ENCODE data around the gene EP400.
A peak's percentile ranks its signal among the peaks of the same experiment; 100 is the strongest.
"Not testable (repeated sequence)": the region's sequence is repeated elsewhere in the genome, so short reads cannot be mapped to it uniquely, and the experiment has no call there.

EP400 gene

GRCh38 chr12:131982041-131982440, 32.3 kb downstream of the EP400 start:
- no peak overlapping the region for H3K4me3 Mint-ChIP-seq
- H3K9me3 Mint-ChIP-seq = no peaks in the 10 kb centered on the region
- peaks cover 98% of the 10 kb centered on the region for H3K36me3 Mint-ChIP-seq
- peaks cover 6% of the 10 kb centered on the region for H3K4me1 Mint-ChIP-seq
- DNase-seq (ENCODE audit: low spot score in 2 of 2) (no peak), ATAC-seq (no peak)
- no peak overlapping the region for H3K27ac Mint-ChIP-seq

GRCh38 chr12:131983026-131983425, 33.3 kb downstream of the EP400 start:
- Mint-ChIP-seq H3K27ac (no peak overlapping the region), H3K4me1 (no peaks in the 10 kb centered on the region), H3K36me3 (peaks cover 100% of the 10 kb centered on the region), H3K4me3 (no peak overlapping the region), H3K9me3 (no peaks in the 10 kb centered on the region)
- no peak for ATAC-seq
- no peak for DNase-seq (ENCODE audit: low spot score in 2 of 2)

- Mint-ChIP-seq H3K4me3 (no peak overlapping the region), H3K27ac (no peak overlapping the region)
Measured at GRCh38 chr12:131983554-131983953, 33.8 kb downstream of the EP400 start.

GRCh38 chr12:131984334-131984733, 34.6 kb downstream of the EP400 start:
- Mint-ChIP-seq H3K9me3 (no peaks in the 10 kb centered on the region), H3K4me3 (no peak overlapping the region), H3K4me1 (no peaks in the 10 kb centered on the region), H3K36me3 (peaks cover 100% of the 10 kb centered on the region), H3K27ac (no peak overlapping the region)
- ATAC-seq = no peak
- no peak for DNase-seq (ENCODE audit: low spot score in 2 of 2)

More at GRCh38 chr12:131983554-131983953, 33.8 kb downstream of the EP400 start:
- ATAC-seq (no peak), DNase-seq (ENCODE audit: low spot score in 2 of 2) (no peak)
- peaks cover 100% of the 10 kb centered on the region for H3K36me3 Mint-ChIP-seq
- H3K4me1 Mint-ChIP-seq = no peaks in the 10 kb centered on the region
- H3K9me3 Mint-ChIP-seq = no peaks in the 10 kb centered on the region

- H3K4me1 Mint-ChIP-seq; H3K9me3 Mint-ChIP-seq; DNase-seq (ENCODE audit: low spot score in 2 of 2); ATAC-seq; H3K4me3 Mint-ChIP-seq; H3K27ac Mint-ChIP-seq: not testable (repeated sequence)
- H3K36me3 Mint-ChIP-seq = peaks cover 100% of the 10 kb centered on the region
Measured at GRCh38 chr12:131985510-131985875, 35.8 kb downstream of the EP400 start.

- no peak for ATAC-seq
- no peaks in the 10 kb centered on the region for H3K4me1 Mint-ChIP-seq
- no peak for DNase-seq (ENCODE audit: low spot score in 2 of 2)
- no peak overlapping the region for H3K4me3 Mint-ChIP-seq
- H3K9me3 Mint-ChIP-seq = no peaks in the 10 kb centered on the region
- H3K36me3 Mint-ChIP-seq = peaks cover 100% of the 10 kb centered on the region
- H3K27ac Mint-ChIP-seq = peak overlapping the region; percentile 48
Measured at GRCh38 chr12:131986361-131986760, 36.6 kb downstream of the EP400 start.

- peaks cover 100% of the 10 kb centered on the region for H3K36me3 Mint-ChIP-seq
- H3K9me3 Mint-ChIP-seq = no peaks in the 10 kb centered on the region
- H3K4me3 Mint-ChIP-seq = no peak overlapping the region
Measured at GRCh38 chr12:131986910-131987309, 37.2 kb downstream of the EP400 start.

GRCh38 chr12:131987552-131987951, 37.8 kb downstream of the EP400 start:
- DNase-seq (ENCODE audit: low spot score in 2 of 2) (no peak), ATAC-seq (no peak)
- H3K36me3 Mint-ChIP-seq = peaks cover 100% of the 10 kb centered on the region
- H3K4me3 Mint-ChIP-seq = no peak overlapping the region
- H3K27ac Mint-ChIP-seq = no peak overlapping the region
- no peaks in the 10 kb centered on the region for H3K9me3 Mint-ChIP-seq
- H3K4me1 Mint-ChIP-seq = no peaks in the 10 kb centered on the region

More at GRCh38 chr12:131986910-131987309, 37.2 kb downstream of the EP400 start:
- DNase-seq (ENCODE audit: low spot score in 2 of 2) = no peak
- H3K4me1 Mint-ChIP-seq = no peaks in the 10 kb centered on the region
- peak overlapping the region; percentile 48 for H3K27ac Mint-ChIP-seq
- no peak for ATAC-seq

GRCh38 chr12:131988054-131988796, 38.5 kb downstream of the EP400 start:
- H3K9me3 Mint-ChIP-seq = no peaks in the 10 kb centered on the region
- H3K27ac Mint-ChIP-seq = no peak overlapping the region
- no peak for ATAC-seq
- H3K4me3 Mint-ChIP-seq = no peak overlapping the region
- peaks cover 100% of the 10 kb centered on the region for H3K36me3 Mint-ChIP-seq
- DNase-seq (ENCODE audit: low spot score in 2 of 2) = no peak
- H3K4me1 Mint-ChIP-seq = no peaks in the 10 kb centered on the region

GRCh38 chr12:131989021-131989420, 39.3 kb downstream of the EP400 start:
- Mint-ChIP-seq H3K4me3 (no peak overlapping the region), H3K9me3 (no peaks in the 10 kb centered on the region), H3K4me1 (peaks cover 8% of the 10 kb centered on the region), H3K36me3 (peaks cover 100% of the 10 kb centered on the region), H3K27ac (no peak overlapping the region)
- ATAC-seq (no peak), DNase-seq (ENCODE audit: low spot score in 2 of 2) (no peak)

- Mint-ChIP-seq H3K36me3 (peaks cover 97% of the 10 kb centered on the region), H3K4me1 (peaks cover 12% of the 10 kb centered on the region), H3K9me3 (no peaks in the 10 kb centered on the region), H3K27ac (no peak overlapping the region), H3K4me3 (no peak overlapping the region)
- no peak for ATAC-seq
- no peak for DNase-seq (ENCODE audit: low spot score in 2 of 2)
Measured at GRCh38 chr12:131990066-131990979, 40.6 kb downstream of the EP400 start.

GRCh38 chr12:131990980-131991305, 41.2 kb downstream of the EP400 start:
- Mint-ChIP-seq H3K9me3 (no peaks in the 10 kb centered on the region), H3K4me3 (no peak overlapping the region), H3K27ac (no peak overlapping the region), H3K36me3 (peaks cover 93% of the 10 kb centered on the region), H3K4me1 (peaks cover 12% of the 10 kb centered on the region)
- ATAC-seq (no peak), DNase-seq (ENCODE audit: low spot score in 2 of 2) (no peak)

GRCh38 chr12:131991816-131992430, 42.2 kb downstream of the EP400 start:
- Mint-ChIP-seq H3K9me3 (no peaks in the 10 kb centered on the region), H3K4me1 (peaks cover 12% of the 10 kb centered on the region), H3K27ac (no peak overlapping the region), H3K36me3 (peaks cover 93% of the 10 kb centered on the region), H3K4me3 (no peak overlapping the region)
- no peak for ATAC-seq
- DNase-seq (ENCODE audit: low spot score in 2 of 2) = no peak

- Mint-ChIP-seq H3K9me3 (no peaks in the 10 kb centered on the region), H3K36me3 (peaks cover 83% of the 10 kb centered on the region), H3K4me3 (no peak overlapping the region), H3K4me1 (peaks cover 12% of the 10 kb centered on the region), H3K27ac (peak overlapping the region; percentile 58)
- ATAC-seq (no peak), DNase-seq (ENCODE audit: low spot score in 2 of 2) (no peak)
Measured at GRCh38 chr12:131994589-131994988, 44.8 kb downstream of the EP400 start.

GRCh38 chr12:132000286-132000872, 50.6 kb downstream of the EP400 start:
- no peaks in the 10 kb centered on the region for H3K4me1 Mint-ChIP-seq
- DNase-seq (ENCODE audit: low spot score in 2 of 2) (no peak), ATAC-seq (no peak)
- peaks cover 69% of the 10 kb centered on the region for H3K36me3 Mint-ChIP-seq
- no peak overlapping the region for H3K4me3 Mint-ChIP-seq
- no peak overlapping the region for H3K27ac Mint-ChIP-seq
- H3K9me3 Mint-ChIP-seq = no peaks in the 10 kb centered on the region

All from stimulated activated effector memory CD8-positive, alpha-beta T cell treated with anti-CD3 and anti-CD28 coated beads, Interleukin-12 subunit alpha, Interleukin-12 subunit beta, amount 100 ng/mL, for 72 hours (primary cell).